Measurements from ENCODE around the gene SLC6A5. TPM values are rescaled to one million over a fixed set of nuclear protein-coding genes. Genes with fewer than 3 reads are reported as not detected.

The SLC6A5 gene
- total RNA-seq, 6 donors from 2014 or later = not detected

DNA sequence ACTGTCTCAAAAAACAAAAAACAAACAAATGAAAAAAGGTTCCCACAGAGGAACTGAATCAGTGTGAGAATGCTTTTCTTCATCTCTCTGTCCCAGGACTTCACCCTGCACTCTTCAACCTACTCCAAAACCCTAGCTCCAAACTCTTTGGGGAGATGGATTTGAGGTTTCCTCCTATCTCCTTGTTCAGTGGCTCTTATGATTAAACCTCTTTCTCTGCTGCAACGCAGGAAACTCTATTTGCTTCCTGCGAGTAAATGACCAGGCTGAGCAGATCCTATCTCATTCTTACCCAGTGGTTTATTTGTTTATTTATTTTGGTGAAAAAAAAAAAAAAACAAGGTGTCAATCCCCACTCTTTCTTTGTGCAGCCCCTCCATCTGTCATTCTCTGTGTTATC lies 12.0 kb downstream of the SLC6A5 start:
- no peak for TF ChIP-seq POLR2A (IDR thresholded peaks at IDR 0.05)
- TF ChIP-seq, protein P1, sequence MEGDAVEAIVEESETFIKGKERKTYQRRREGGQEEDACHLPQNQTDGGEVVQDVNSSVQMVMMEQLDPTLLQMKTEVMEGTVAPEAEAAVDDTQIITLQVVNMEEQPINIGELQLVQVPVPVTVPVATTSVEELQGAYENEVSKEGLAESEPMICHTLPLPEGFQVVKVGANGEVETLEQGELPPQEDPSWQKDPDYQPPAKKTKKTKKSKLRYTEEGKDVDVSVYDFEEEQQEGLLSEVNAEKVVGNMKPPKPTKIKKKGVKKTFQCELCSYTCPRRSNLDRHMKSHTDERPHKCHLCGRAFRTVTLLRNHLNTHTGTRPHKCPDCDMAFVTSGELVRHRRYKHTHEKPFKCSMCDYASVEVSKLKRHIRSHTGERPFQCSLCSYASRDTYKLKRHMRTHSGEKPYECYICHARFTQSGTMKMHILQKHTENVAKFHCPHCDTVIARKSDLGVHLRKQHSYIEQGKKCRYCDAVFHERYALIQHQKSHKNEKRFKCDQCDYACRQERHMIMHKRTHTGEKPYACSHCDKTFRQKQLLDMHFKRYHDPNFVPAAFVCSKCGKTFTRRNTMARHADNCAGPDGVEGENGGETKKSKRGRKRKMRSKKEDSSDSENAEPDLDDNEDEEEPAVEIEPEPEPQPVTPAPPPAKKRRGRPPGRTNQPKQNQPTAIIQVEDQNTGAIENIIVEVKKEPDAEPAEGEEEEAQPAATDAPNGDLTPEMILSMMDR (IDR thresholded peaks at IDR 0.05) = no peak
- no peak for TF ChIP-seq POLR2AphosphoS5 (IDR thresholded peaks at IDR 0.05)
- no peak for TF ChIP-seq EP300 (IDR thresholded peaks at IDR 0.05)
- ATAC-seq (ENCODE audit: low FRiP score in 2 of 2) (no peak), DNase-seq (no peak)
- Histone ChIP-seq H3K36me3 (no peaks in the 10 kb centered on the region), H3K4me3 (no peak overlapping the region), H3K4me1 (peaks cover 0 to 7% (median 2%) of the 10 kb centered on the region in 4 donors), H3K27me3 (peaks cover 0 to 2% (median 0%) of the 10 kb centered on the region in 4 donors), H3K27ac (no peak overlapping the region), H3K9me3 (no peaks in the 10 kb centered on the region)
- WGBS, 2 donors = 28 to 30% methylated on average over 2 of the region's 2 CpGs

DNA sequence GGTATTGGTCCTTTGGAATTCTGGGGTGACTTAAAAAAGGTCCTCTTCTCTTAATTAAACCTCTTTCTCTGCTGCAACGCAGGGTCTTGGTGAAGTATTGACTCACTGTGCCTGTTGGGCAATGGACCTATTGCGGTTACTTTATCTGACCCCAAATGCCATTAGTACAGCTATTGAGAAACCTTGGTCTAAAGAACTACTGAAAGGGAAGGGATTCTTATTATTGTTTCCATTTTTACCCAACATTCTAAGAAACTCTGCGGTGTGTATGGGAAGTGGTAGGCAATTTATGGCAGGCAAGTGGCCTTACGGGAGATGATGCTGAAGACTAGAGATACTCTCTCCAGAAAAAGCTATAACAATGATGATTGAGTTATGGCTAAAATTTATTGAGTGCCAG lies 12.5 kb downstream of the SLC6A5 start:
- Histone ChIP-seq H3K36me3 (no peaks in the 10 kb centered on the region), H3K4me1 (peaks cover 0 to 7% (median 2%) of the 10 kb centered on the region in 4 donors), H3K27me3 (no peaks in the 10 kb centered on the region), H3K4me3 (no peak overlapping the region), H3K9me3 (no peaks in the 10 kb centered on the region), H3K27ac (no peak overlapping the region)
- no peak for DNase-seq
- TF ChIP-seq POLR2AphosphoS5 (IDR thresholded peaks at IDR 0.05) (no peak), POLR2A (IDR thresholded peaks at IDR 0.05) (no peak), EP300 (IDR thresholded peaks at IDR 0.05) (no peak)
- TF ChIP-seq, protein P1 (IDR thresholded peaks at IDR 0.05) = no peak
- no peak for ATAC-seq (ENCODE audit: low FRiP score in 2 of 2)
- 59 to 74% methylated on average over 4 of the region's 4 CpGs for WGBS, 2 donors

DNA sequence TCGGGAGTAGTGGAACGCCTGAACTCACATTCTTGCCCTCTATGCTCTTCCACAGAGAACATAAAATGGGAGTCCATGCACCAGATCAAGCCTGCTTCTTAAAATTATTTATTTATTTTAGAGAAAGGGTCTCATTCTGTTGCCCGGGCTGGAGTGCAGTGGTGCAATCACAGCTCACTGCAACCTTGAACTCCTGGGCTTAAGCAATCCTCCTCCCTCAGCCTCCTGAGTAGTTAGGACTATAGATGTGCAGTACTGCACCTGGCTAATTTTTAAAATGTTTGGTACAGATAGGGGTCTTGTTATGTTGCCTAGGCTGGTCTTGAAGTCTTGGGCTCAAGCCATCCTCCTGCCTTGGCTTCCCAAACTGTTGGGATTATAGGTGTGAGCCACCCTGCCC lies 13.0 kb downstream of the SLC6A5 start:
- DNase-seq = no peak
- peaks cover 0 to 7% (median 2%) of the 10 kb centered on the region in 4 donors for H3K4me1 ChIP-seq
- no peak overlapping the region for H3K4me3 ChIP-seq
- WGBS, 2 donors = 52 to 57% methylated on average over 3 of the region's 3 CpGs
- no peak overlapping the region for H3K27ac ChIP-seq
- H3K36me3 ChIP-seq = no peaks in the 10 kb centered on the region
- ATAC-seq (ENCODE audit: low FRiP score in 2 of 2) = no peak
- TF ChIP-seq, protein P1 (IDR thresholded peaks at IDR 0.05) = no peak
- TF ChIP-seq POLR2AphosphoS5 (IDR thresholded peaks at IDR 0.05) (no peak), POLR2A (IDR thresholded peaks at IDR 0.05) (no peak), EP300 (IDR thresholded peaks at IDR 0.05) (no peak)
- H3K27me3 ChIP-seq = no peaks in the 10 kb centered on the region
- no peaks in the 10 kb centered on the region for H3K9me3 ChIP-seq

DNA sequence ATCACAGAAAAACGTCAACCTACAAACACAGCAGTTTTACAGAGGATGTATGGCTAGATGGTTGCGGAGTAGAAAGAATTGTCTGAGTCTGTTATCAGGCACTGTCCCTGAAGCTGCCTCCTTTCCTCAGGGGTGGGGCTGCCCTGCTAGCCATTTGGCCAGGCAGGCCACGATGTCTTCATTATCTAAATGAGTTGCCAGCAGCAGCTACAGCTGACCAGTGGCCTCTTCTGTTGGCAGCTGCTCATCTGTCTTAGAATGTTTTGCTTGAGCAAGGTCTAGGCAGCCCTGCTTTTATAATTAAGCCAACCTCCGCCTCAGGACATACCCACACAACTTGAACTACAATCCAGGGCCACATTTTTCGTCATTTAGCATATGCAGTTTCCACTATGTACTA lies 17.5 kb downstream of the SLC6A5 start:
- no peaks in the 10 kb centered on the region for H3K9me3 ChIP-seq
- WGBS, 2 donors = 53 to 57% methylated on average over 5 of the region's 5 CpGs
- ATAC-seq (ENCODE audit: low FRiP score in 2 of 2) = no peak
- no peaks in the 10 kb centered on the region for H3K27me3 ChIP-seq
- H3K27ac ChIP-seq = no peak overlapping the region
- H3K4me1 ChIP-seq = no peaks in the 10 kb centered on the region
- H3K36me3 ChIP-seq = no peaks in the 10 kb centered on the region
- no peak for DNase-seq
- no peak overlapping the region for H3K4me3 ChIP-seq
- TF ChIP-seq POLR2AphosphoS5 (IDR thresholded peaks at IDR 0.05) = no peak
- TF ChIP-seq POLR2A (IDR thresholded peaks at IDR 0.05) = no peak
- no peak for TF ChIP-seq EP300 (IDR thresholded peaks at IDR 0.05)
- TF ChIP-seq, protein P1 (IDR thresholded peaks at IDR 0.05) = no peak

DNA sequence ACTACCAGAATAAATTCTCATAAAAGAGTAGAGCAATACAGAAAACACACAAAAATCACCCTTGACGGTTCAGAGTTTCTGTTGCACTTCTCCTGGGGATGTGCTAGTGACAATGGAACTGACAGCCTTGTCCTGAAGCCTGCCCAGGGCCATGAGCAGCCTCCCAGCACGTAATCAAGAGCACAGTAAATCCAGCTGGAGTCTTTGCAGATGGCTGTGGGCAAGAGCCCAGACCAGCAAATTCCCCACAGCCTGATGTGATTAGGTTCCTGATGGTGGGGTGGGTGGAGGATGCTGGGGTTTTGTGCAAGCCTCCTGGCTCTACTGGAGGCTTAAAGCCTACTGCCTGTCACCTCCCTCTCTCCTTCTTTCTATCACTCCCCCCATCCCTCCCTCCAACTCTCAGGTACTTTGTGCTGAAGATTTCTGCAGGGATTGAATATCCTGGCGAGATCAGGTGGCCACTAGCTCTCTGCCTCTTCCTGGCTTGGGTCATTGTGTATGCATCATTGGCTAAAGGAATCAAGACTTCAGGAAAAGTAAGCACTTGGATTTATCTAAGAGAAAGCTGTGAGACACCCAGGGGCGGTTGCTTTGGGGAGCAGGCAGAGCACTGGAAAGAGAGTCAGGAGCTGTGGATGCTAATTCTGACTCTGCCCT lies 18.1 kb downstream of the SLC6A5 start:
- no peak overlapping the region for H3K27ac ChIP-seq
- H3K9me3 ChIP-seq = no peaks in the 10 kb centered on the region
- H3K4me1 ChIP-seq = no peaks in the 10 kb centered on the region
- DNase-seq (no peak), ATAC-seq (ENCODE audit: low FRiP score in 2 of 2) (no peak)
- H3K36me3 ChIP-seq = no peaks in the 10 kb centered on the region
- no peak for TF ChIP-seq EP300 (IDR thresholded peaks at IDR 0.05)
- TF ChIP-seq, protein P1 (IDR thresholded peaks at IDR 0.05) = no peak
- no peak for TF ChIP-seq POLR2AphosphoS5 (IDR thresholded peaks at IDR 0.05)
- no peak for TF ChIP-seq POLR2A (IDR thresholded peaks at IDR 0.05)
- 49 to 51% methylated on average over 3 to 4 of the region's 4 CpGs for WGBS, 2 donors
- no peak overlapping the region for H3K4me3 ChIP-seq
- H3K27me3 ChIP-seq = no peaks in the 10 kb centered on the region
